T-helper 17 cell (primary cell): ENCODE data around the gene ALDH1A2. TPM values are rescaled to one million over a fixed set of nuclear protein-coding genes. Genes with fewer than 3 reads are reported as not detected.

Experiments
- ATAC-seq: fragments of 150-1000 bp; cut with Tn5 transposase; 2 replicates; pipeline ENCODE4 v1.10.0; 2021; ENCODE audit warnings: mild to moderate bottlenecking, moderate library complexity
- DNase-seq, 3 donors: peaks; one replicate each; pipeline versions ENCODE4 v3.0.0 to v3.0.0-alpha.2; 2020 to 2021
- H3K9me3 ChIP-seq: one replicate; pipeline ENCODE4 v1.7.0; 2013; ENCODE audit warnings: low read length, mild to moderate bottlenecking; ENCODE audit not compliant: control insufficient read depth, poor library complexity, severe bottlenecking
- H3K27ac Mint-ChIP-seq: one replicate; pipeline ENCODE4 v1.8.0; 2022; ENCODE audit warnings: mild to moderate bottlenecking, moderate library complexity, mixed read lengths
- H3K27me3 Mint-ChIP-seq: one replicate; pipeline ENCODE4 v1.8.0; 2022; ENCODE audit warnings: mixed read lengths
- H3K36me3 Mint-ChIP-seq: one replicate; pipeline ENCODE4 v1.8.0; 2022; ENCODE audit warnings: low read depth, mixed read lengths
- H3K4me1 Mint-ChIP-seq: one replicate; pipeline ENCODE4 v1.8.0; 2022; ENCODE audit warnings: mild to moderate bottlenecking, mixed read lengths
- H3K4me3 Mint-ChIP-seq: one replicate; pipeline ENCODE4 v1.8.0; 2022; ENCODE audit warnings: mild to moderate bottlenecking, moderate library complexity, mixed read lengths
- total RNA-seq, 4 donors: library from RNA in 2 of 4; stranded (reverse) in 2 of 4; gene quantifications; one replicate each; pipeline ENCODE4 v1.2.3 and lab custom pipeline; 2022 to 2026

The ALDH1A2 gene
- total RNA-seq, 2 donors from 2014 or later, result 0.47 TPM; not detected in 1

- Mint-ChIP-seq H3K4me3 (no peak overlapping the region), H3K27me3 (peaks cover 65% of the 10 kb centered on the region), H3K27ac (no peak overlapping the region), H3K36me3 (no peaks in the 10 kb centered on the region), H3K4me1 (no peaks in the 10 kb centered on the region)
- ATAC-seq (no peak), DNase-seq (no peak)
- no peaks in the 10 kb centered on the region for H3K9me3 ChIP-seq
Measured at GRCh38 chr15:57994221-57995049, 71.1 kb downstream of the ALDH1A2 start.

DNA sequence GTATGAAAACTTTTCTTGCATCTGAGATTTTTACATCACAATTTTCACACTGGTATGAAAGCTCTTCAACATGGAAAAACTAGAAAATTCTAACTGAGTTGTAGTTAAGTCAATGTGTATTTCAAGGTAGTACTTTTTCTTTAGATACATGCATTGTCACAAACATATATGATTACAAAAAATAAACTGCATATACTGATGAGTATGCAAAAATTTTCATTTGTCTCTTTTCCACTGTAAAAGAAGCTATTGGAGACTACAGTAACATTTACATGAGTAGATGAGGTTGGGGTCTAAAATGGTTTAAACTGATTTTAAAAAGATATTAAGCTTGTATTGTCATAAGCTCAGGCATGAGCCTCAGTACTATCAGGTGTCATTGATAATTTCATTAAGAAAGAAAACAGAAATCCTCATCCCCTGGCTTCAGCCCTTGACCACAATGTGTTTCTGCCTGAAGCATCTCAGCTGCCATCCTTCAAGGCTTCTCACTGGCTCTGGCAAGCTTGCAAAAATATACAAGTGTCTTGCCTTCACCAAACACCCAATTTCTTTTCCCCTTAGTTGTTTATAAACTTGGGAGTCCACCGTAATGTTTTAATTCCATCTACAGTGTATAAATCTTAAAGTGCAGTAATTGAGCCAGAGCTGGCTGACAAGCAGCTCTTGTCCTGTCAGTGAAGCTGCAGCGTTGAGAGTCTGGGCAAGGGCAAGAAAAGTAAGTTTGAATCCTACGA, 71.9 kb downstream of the ALDH1A2 start:
- no peaks in the 10 kb centered on the region for H3K9me3 ChIP-seq
- Mint-ChIP-seq H3K27me3 (peaks cover 59% of the 10 kb centered on the region), H3K27ac (no peak overlapping the region), H3K4me1 (no peaks in the 10 kb centered on the region), H3K4me3 (no peak overlapping the region), H3K36me3 (no peaks in the 10 kb centered on the region)
- ATAC-seq (no peak), DNase-seq (no peak)

DNA sequence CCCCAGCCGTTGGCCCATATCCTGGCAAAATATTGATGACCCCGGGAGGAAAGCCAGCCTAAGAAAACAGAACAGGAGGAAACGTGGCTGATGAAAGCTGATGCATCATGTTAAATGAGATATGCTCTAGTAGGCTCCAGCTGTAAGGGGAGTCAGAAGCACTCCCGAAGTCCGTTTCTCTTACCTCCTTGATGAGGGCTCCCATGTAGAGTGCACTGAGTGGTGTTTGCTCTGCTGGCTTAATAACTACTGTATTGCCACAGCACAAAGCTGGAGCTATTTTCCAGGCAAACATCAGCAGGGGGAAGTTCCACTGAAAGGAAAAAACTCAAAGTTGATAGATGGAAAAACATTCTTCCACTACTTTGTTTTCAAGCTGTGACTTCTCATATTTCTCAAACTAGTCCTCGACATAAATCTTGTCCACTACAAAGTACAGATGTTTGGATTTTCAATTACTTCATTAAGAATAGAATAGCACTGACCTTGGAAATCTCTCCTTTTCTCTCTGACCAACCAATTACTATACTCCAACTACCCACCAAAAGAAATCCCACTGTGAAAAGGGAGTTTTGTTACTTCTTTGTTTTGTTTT, 72.7 kb downstream of the ALDH1A2 start:
- Mint-ChIP-seq H3K36me3 (no peaks in the 10 kb centered on the region), H3K27me3 (peaks cover 57% of the 10 kb centered on the region), H3K4me1 (no peaks in the 10 kb centered on the region), H3K27ac (no peak overlapping the region), H3K4me3 (no peak overlapping the region)
- no peak for ATAC-seq
- no peaks in the 10 kb centered on the region for H3K9me3 ChIP-seq
- DNase-seq, result no peak

GRCh38 chr15:57973534-57973933, 92.0 kb downstream of the ALDH1A2 start:
- no peak for ATAC-seq

GRCh38 chr15:57972864-57973263, 92.6 kb downstream of the ALDH1A2 start:
- peaks cover 11% of the 10 kb centered on the region for H3K27me3 Mint-ChIP-seq
- DNase-seq (no peak), ATAC-seq (no peak)
- H3K36me3 Mint-ChIP-seq, result no peaks in the 10 kb centered on the region
- no peaks in the 10 kb centered on the region for H3K4me1 Mint-ChIP-seq
- no peaks in the 10 kb centered on the region for H3K9me3 ChIP-seq
- no peak overlapping the region for H3K4me3 Mint-ChIP-seq
- H3K27ac Mint-ChIP-seq, result no peak overlapping the region

More at GRCh38 chr15:57973534-57973933, 92.0 kb downstream of the ALDH1A2 start:
- DNase-seq, result no peak
- Mint-ChIP-seq H3K27ac (no peak overlapping the region), H3K36me3 (no peaks in the 10 kb centered on the region), H3K27me3 (peaks cover 13% of the 10 kb centered on the region), H3K4me1 (no peaks in the 10 kb centered on the region), H3K4me3 (no peak overlapping the region)
- H3K9me3 ChIP-seq, result no peaks in the 10 kb centered on the region

- Mint-ChIP-seq H3K27ac (no peak overlapping the region), H3K4me1 (no peaks in the 10 kb centered on the region), H3K27me3 (peaks cover 25% of the 10 kb centered on the region), H3K36me3 (no peaks in the 10 kb centered on the region), H3K4me3 (no peak overlapping the region)
- DNase-seq (no peak), ATAC-seq (no peak)
- H3K9me3 ChIP-seq, result no peaks in the 10 kb centered on the region
Measured at GRCh38 chr15:57969996-57970395, 95.5 kb downstream of the ALDH1A2 start.

DNA sequence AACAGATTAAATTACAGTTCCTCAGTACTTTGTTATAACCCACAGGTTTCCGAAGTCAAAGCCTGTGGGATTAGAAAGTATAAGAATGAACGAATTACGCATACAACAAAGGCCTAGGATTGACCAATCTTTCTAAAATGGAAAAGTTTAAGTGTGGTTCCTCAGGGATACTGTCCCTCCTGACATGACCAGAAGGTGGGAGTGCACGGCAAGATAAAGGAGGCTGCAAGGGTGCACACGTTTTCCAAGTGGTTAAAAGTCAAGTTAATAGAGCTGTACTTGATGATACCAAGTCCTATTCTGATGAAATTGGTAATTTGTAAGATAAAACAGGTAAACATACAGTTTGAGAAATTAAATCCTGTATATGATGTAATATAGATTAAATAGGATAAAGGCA, 96.2 kb downstream of the ALDH1A2 start:
- no peak for DNase-seq
- H3K27ac Mint-ChIP-seq, result no peak overlapping the region
- H3K36me3 Mint-ChIP-seq, result no peaks in the 10 kb centered on the region
- no peaks in the 10 kb centered on the region for H3K4me1 Mint-ChIP-seq
- H3K27me3 Mint-ChIP-seq, result peaks cover 31% of the 10 kb centered on the region
- H3K9me3 ChIP-seq, result no peaks in the 10 kb centered on the region
- H3K4me3 Mint-ChIP-seq, result no peak overlapping the region
- no peak for ATAC-seq

- Mint-ChIP-seq H3K4me1 (no peaks in the 10 kb centered on the region), H3K27ac (no peak overlapping the region), H3K27me3 (peaks cover 72% of the 10 kb centered on the region), H3K4me3 (no peak overlapping the region), H3K36me3 (no peaks in the 10 kb centered on the region)
- no peaks in the 10 kb centered on the region for H3K9me3 ChIP-seq
- no peak for ATAC-seq
- no peak for DNase-seq
Measured at GRCh38 chr15:57962887-57963286, 102.6 kb downstream of the ALDH1A2 start.

DNA sequence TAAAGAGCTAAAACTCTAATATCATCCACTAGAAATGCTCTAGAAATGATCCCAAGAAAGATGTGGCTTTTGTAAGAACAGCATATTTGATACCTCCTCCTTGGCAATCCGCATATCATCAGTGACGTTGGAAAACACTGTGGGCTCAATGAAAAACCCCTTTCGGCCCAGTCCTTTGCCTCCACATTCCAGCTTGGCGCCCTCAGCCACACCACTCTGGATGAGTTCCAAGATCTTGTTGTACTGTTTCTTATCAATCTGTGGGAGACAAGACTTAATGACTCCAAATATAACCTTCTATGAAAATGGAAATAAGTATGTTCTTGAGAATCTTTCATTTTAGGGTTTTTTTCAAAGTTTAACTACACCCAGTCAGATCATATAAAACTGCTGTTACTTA, 103.6 kb downstream of the ALDH1A2 start:
- no peak overlapping the region for H3K27ac Mint-ChIP-seq
- no peak for ATAC-seq

DNA sequence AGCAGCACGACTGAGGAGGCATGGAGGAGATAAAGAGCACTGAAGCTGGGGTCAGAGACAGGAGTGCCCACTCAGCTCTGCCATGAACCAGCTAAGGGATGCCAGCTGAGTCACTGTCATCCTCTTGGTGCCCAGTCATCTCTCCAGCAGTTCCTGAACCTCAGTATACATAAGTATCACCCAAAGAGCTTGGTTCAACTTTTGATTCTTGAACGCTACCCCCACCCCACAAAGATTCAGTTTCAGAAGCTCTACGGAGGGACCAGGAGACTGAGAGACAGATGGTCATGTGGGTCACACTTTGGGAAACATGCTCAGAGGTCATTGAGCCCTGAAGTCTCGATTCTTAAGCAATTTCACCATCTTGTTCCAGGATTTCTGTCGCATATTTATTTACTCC, 108.4 kb downstream of the ALDH1A2 start:
- H3K27me3 Mint-ChIP-seq, result peaks cover 67% of the 10 kb centered on the region
- no peaks in the 10 kb centered on the region for H3K36me3 Mint-ChIP-seq

More for the DNA sequence above, 103.6 kb downstream of the ALDH1A2 start:
- no peaks in the 10 kb centered on the region for H3K9me3 ChIP-seq
- Mint-ChIP-seq H3K36me3 (no peaks in the 10 kb centered on the region), H3K4me3 (no peak overlapping the region), H3K4me1 (no peaks in the 10 kb centered on the region), H3K27me3 (peaks cover 74% of the 10 kb centered on the region)
- DNase-seq, result no peak

GRCh38 chr15:57953874-57954273, 111.6 kb downstream of the ALDH1A2 start:
- H3K4me3 Mint-ChIP-seq, result no peak overlapping the region

More for the DNA sequence above, 108.4 kb downstream of the ALDH1A2 start:
- ATAC-seq (no peak), DNase-seq (no peak)
- Mint-ChIP-seq H3K4me1 (peaks cover 2% of the 10 kb centered on the region), H3K27ac (no peak overlapping the region), H3K4me3 (no peak overlapping the region)
- no peaks in the 10 kb centered on the region for H3K9me3 ChIP-seq

DNA sequence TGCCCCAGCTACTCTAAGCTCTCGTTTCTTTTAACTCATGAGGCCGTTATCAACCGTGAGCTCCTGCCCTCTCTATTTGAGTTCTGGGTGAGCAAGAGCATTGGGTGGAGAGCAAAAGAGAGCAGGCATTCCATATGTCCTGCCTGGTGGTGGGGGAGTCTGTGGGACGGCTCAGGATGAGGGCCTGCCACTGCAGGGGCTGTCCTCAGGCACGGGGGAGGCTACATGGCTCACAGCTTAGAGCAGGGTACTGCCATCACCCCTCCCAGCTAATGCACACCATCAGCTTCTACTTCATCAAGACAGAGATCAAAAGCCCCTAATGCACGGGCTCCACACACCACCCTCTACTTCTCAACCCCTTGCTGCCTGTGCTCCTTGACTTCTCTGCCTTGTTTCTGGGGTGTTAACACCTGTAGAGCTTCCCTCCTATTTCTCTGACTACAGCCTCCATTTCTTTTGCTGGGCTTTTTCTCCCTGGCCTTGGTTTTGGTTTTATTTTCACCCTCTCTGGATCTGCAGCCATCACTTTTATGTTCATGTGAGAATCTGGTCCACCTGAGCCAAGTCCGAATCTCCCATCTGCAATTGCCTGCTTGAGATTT, 114.1 kb downstream of the ALDH1A2 start:
- DNase-seq, result no peak
- no peak overlapping the region for H3K27ac Mint-ChIP-seq
- no peaks in the 10 kb centered on the region for H3K9me3 ChIP-seq
- H3K4me1 Mint-ChIP-seq, result peaks cover 5% of the 10 kb centered on the region
- ATAC-seq, result no peak
- no peaks in the 10 kb centered on the region for H3K36me3 Mint-ChIP-seq
- H3K27me3 Mint-ChIP-seq, result peaks cover 54% of the 10 kb centered on the region
- no peak overlapping the region for H3K4me3 Mint-ChIP-seq

More at GRCh38 chr15:57953874-57954273, 111.6 kb downstream of the ALDH1A2 start:
- H3K9me3 ChIP-seq, result no peaks in the 10 kb centered on the region
- H3K27ac Mint-ChIP-seq, result no peak overlapping the region
- peaks cover 61% of the 10 kb centered on the region for H3K27me3 Mint-ChIP-seq
- DNase-seq, result no peak
- H3K36me3 Mint-ChIP-seq, result no peaks in the 10 kb centered on the region
- peaks cover 5% of the 10 kb centered on the region for H3K4me1 Mint-ChIP-seq
- ATAC-seq, result no peak

DNA sequence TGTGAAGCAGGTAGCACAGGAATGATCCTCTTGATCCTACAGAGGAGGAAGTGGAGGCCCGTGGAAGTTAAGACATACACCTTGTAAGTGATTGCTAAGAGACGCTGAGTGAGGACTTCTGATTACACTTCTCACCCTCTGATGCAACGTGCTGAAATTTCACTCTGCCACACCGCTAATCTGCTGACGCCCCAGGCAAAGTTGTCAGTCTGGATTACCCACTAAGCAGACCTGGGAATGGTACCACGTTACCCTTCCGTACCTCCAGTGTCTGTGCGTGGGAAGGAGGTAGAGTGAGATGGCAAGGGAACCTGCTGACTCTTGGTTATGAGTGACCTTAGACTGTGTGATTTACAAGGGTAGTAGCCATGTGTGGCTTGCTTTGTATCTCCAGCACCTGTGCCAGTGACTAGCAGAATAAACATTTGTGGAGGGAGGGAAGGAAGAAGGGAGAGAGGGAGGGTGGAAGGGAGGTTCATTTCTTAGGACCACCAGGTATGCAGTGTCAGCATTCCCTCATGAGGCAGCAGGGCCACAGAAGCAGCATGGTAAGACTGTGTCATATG, 115.0 kb downstream of the ALDH1A2 start:
- no peak overlapping the region for H3K4me3 Mint-ChIP-seq
- no peak for ATAC-seq

More for the DNA sequence above, 115.0 kb downstream of the ALDH1A2 start:
- Mint-ChIP-seq H3K36me3 (peaks cover 2% of the 10 kb centered on the region), H3K4me1 (peaks cover 5% of the 10 kb centered on the region), H3K27ac (no peak overlapping the region), H3K27me3 (peaks cover 58% of the 10 kb centered on the region)
- DNase-seq, result no peak
- H3K9me3 ChIP-seq, result no peaks in the 10 kb centered on the region
